ENCODE data around the gene AHDC1. TPM values are rescaled to one million over a fixed set of nuclear protein-coding genes. Genes with fewer than 3 reads are reported as not detected.

AHDC1 gene
- total and polyA plus RNA-seq, 2 of the 13 experiments (the other 11 are each of a cell fraction or from before 2014, with no cell fraction given) = 1.0 to 2.7 TPM

DNA sequence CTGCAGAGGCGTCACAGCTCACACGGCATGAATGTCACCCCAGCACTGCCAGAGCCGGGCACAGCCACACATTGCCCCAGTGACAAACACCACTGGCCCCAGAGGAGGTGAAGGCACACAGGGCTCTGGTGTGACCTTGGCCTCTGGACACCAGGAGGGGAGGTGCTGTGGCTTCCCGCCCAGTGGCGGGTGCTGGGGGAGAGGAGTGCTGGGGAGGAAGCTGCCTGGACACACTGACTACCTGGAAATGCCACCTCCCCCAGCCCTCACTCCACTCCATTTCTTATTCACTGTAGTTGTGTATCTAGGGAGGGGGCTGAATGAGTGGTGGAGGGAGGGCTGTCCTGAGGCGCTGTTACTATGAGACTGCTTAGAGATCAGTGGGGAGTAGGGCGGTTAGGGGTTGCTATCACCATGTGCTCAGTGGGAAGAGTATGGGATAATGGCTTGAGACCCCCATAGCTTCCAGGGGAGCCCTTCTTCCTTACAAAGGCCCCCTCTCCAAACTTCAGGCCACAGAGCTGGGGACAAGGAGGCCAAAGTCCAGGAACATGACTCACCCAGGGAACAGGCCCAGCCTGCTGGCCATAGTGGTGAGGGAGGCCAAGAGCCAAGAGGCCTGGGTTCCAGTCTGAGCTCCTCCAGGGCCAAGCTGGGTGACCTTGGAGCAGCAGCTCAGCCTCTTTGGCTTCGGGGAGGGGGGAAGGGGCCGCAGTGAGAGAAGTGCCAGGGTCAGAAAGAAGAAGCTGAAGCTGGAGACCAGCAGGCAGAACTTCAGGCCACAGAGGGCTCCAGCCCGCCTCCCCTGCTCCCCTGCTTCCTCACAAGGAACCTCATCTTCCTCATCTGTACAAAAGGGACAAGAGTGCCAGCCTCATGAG is 40.1 kb downstream of the AHDC1 start (continued):
- TF ChIP-seq FOXJ3 (CRISPR knock-in tag; IDR thresholded peaks at IDR 0.05; ENCODE audit: borderline replicate concordance) (peak; percentile 64; the same call in 1 of the 2 replicates), POLR2G (IDR thresholded peaks at IDR 0.05; ENCODE audit: low read depth, low read length) (peak; percentile 49)
- TF ChIP-seq, protein P1, sequence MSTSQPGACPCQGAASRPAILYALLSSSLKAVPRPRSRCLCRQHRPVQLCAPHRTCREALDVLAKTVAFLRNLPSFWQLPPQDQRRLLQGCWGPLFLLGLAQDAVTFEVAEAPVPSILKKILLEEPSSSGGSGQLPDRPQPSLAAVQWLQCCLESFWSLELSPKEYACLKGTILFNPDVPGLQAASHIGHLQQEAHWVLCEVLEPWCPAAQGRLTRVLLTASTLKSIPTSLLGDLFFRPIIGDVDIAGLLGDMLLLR (CRISPR knock-in tag; IDR thresholded peaks at IDR 0.05) = 0 out of 2 replicates have a peak, but pooled peaks have one; percentile 14
- TF ChIP-seq, protein P2, sequence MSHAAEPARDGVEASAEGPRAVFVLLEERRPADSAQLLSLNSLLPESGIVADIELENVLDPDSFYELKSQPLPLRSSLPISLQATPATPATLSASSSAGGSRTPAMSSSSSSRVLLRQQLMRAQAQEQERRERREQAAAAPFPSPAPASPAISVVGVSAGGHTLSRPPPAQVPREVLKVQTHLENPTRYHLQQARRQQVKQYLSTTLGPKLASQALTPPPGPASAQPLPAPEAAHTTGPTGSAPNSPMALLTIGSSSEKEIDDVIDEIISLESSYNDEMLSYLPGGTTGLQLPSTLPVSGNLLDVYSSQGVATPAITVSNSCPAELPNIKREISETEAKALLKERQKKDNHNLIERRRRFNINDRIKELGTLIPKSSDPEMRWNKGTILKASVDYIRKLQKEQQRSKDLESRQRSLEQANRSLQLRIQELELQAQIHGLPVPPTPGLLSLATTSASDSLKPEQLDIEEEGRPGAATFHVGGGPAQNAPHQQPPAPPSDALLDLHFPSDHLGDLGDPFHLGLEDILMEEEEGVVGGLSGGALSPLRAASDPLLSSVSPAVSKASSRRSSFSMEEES (CRISPR knock-in tag; IDR thresholded peaks at IDR 0.05) = peak; percentile 78
- TF ChIP-seq, protein P3, sequence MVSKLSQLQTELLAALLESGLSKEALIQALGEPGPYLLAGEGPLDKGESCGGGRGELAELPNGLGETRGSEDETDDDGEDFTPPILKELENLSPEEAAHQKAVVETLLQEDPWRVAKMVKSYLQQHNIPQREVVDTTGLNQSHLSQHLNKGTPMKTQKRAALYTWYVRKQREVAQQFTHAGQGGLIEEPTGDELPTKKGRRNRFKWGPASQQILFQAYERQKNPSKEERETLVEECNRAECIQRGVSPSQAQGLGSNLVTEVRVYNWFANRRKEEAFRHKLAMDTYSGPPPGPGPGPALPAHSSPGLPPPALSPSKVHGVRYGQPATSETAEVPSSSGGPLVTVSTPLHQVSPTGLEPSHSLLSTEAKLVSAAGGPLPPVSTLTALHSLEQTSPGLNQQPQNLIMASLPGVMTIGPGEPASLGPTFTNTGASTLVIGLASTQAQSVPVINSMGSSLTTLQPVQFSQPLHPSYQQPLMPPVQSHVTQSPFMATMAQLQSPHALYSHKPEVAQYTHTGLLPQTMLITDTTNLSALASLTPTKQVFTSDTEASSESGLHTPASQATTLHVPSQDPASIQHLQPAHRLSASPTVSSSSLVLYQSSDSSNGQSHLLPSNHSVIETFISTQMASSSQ (IDR thresholded peaks at IDR 0.05; ENCODE audit: low read depth) = peak; percentile 28; the same call in 1 of the 2 replicates
- TF ChIP-seq, protein P3 (CRISPR knock-in tag; IDR thresholded peaks at IDR 0.05; ENCODE audit: borderline replicate concordance) = peak; percentile 82; the same call in 1 of the 2 replicates
- TF ChIP-seq, protein P4, sequence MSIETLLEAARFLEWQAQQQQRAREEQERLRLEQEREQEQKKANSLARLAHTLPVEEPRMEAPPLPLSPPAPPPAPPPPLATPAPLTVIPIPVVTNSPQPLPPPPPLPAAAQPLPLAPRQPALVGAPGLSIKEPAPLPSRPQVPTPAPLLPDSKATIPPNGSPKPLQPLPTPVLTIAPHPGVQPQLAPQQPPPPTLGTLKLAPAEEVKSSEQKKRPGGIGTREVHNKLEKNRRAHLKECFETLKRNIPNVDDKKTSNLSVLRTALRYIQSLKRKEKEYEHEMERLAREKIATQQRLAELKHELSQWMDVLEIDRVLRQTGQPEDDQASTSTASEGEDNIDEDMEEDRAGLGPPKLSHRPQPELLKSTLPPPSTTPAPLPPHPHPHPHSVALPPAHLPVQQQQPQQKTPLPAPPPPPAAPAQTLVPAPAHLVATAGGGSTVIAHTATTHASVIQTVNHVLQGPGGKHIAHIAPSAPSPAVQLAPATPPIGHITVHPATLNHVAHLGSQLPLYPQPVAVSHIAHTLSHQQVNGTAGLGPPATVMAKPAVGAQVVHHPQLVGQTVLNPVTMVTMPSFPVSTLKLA (IDR thresholded peaks at IDR 0.05) = peak; percentile 1; the same call in 1 of the 2 replicates
- TF ChIP-seq, protein P5, sequence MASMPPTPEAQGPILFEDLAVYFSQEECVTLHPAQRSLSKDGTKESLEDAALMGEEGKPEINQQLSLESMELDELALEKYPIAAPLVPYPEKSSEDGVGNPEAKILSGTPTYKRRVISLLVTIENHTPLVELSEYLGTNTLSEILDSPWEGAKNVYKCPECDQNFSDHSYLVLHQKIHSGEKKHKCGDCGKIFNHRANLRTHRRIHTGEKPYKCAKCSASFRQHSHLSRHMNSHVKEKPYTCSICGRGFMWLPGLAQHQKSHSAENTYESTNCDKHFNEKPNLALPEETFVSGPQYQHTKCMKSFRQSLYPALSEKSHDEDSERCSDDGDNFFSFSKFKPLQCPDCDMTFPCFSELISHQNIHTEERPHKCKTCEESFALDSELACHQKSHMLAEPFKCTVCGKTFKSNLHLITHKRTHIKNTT (CRISPR knock-in tag; IDR thresholded peaks at IDR 0.05) = no peak
- TF ChIP-seq, protein P6, sequence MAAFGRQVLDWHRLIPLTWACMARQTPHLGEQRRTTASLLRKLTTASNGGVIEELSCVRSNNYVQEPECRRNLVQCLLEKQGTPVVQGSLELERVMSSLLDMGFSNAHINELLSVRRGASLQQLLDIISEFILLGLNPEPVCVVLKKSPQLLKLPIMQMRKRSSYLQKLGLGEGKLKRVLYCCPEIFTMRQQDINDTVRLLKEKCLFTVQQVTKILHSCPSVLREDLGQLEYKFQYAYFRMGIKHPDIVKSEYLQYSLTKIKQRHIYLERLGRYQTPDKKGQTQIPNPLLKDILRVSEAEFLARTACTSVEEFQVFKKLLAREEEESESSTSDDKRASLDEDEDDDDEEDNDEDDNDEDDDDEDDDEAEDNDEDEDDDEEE (CRISPR knock-in tag; IDR thresholded peaks at IDR 0.05) = no peak
- TF ChIP-seq, protein P7, sequence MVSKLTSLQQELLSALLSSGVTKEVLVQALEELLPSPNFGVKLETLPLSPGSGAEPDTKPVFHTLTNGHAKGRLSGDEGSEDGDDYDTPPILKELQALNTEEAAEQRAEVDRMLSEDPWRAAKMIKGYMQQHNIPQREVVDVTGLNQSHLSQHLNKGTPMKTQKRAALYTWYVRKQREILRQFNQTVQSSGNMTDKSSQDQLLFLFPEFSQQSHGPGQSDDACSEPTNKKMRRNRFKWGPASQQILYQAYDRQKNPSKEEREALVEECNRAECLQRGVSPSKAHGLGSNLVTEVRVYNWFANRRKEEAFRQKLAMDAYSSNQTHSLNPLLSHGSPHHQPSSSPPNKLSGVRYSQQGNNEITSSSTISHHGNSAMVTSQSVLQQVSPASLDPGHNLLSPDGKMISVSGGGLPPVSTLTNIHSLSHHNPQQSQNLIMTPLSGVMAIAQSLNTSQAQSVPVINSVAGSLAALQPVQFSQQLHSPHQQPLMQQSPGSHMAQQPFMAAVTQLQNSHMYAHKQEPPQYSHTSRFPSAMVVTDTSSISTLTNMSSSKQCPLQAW (CRISPR knock-in tag; IDR thresholded peaks at IDR 0.05) = peak; percentile 97
- TF ChIP-seq, protein P8, sequence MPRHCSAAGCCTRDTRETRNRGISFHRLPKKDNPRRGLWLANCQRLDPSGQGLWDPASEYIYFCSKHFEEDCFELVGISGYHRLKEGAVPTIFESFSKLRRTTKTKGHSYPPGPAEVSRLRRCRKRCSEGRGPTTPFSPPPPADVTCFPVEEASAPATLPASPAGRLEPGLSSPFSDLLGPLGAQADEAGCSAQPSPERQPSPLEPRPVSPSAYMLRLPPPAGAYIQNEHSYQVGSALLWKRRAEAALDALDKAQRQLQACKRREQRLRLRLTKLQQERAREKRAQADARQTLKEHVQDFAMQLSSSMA (CRISPR knock-in tag; IDR thresholded peaks at IDR 0.05) = no peak

Measured in HepG2 (cell line).